ENCODE results near the gene CEP164. TPM values are rescaled to one million over a fixed set of nuclear protein-coding genes. Genes with fewer than 3 reads are reported as not detected.

Gene CEP164
- polyA plus RNA-seq, 3 donors = 4.3 to 32.1 (median 8.0) TPM

DNA sequence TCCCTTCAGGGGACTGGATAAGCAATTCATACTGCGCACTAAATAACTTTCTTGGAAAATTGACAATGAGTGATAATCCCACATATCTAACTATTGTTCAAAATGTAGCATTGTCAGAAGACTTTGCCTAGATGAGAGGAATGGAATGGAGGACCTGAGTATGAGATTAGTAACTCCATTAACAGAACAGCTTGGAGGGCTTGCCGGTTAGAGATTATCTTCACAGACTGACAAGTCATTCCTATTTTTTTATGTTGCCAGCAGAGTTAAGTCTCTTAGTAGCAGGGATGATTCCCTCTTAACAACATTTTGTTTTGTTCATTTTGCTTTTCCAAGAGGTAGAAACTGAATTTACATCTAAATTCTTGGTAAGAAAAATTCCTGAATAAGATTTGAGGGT lies 43.6 kb upstream of the CEP164 start:
- H3K79me2 ChIP-seq (ENCODE audit: insufficient read depth, low read length) = no peaks in the 10 kb centered on the region
- no peak overlapping the region for H3K4me2 ChIP-seq (replicated peaks; ENCODE audit: extremely low read depth, low read length, poor library complexity, severe bottlenecking)
- H3K9me3 ChIP-seq (replicated peaks in 1 of 2; ENCODE audit: control insufficient read depth in 1 of 2, insufficient read depth in 1 of 2, low read length in 2 of 2) = no peaks in the 10 kb centered on the region
- Mint-ChIP-seq H3K9me3 (no peaks in the 10 kb centered on the region), H3K36me3 (peaks cover 87 to 88% of the 10 kb centered on the region in 2 donors), H3K4me3 (no peak overlapping the region), H3K27ac (no peak overlapping the region), H3K27me3 (ENCODE audit: low read depth in 3 of 3) (peaks cover 0 to 2% (median 0%) of the 10 kb centered on the region in 3 donors), H3K4me1 (peaks cover 2% of the 10 kb centered on the region)
- WGBS (ENCODE audit: insufficient coverage) = no CpG with 5 or more reads among the region's 2 CpGs
- intact Hi-C loops (cut with micrococcal nuclease) = no loop called here
- H4K20me1 ChIP-seq (ENCODE audit: insufficient read depth, low read length) = no peaks in the 10 kb centered on the region
- H3K27me3 ChIP-seq (ENCODE audit: control insufficient read depth in 2 of 2, insufficient read depth in 2 of 2, low read length in 2 of 2) = no peaks in the 10 kb centered on the region
- peaks cover 50 to 93% of the 10 kb centered on the region in 2 donors for H3K36me3 ChIP-seq (replicated peaks in 1 of 2; ENCODE audit: control insufficient read depth in 1 of 2, insufficient read depth in 2 of 2, low read length in 2 of 2)
- no peak overlapping the region for H2AFZ ChIP-seq (ENCODE audit: insufficient read depth, low read depth, low read length, poor library complexity, severe bottlenecking)
- no peak for DNase-seq
- H3K4me1 ChIP-seq (ENCODE audit: control insufficient read depth in 1 of 2, insufficient read depth in 2 of 2, low read length in 2 of 2) = no peaks in the 10 kb centered on the region
- H3K27ac ChIP-seq (ENCODE audit: low read depth in 1 of 2, low read length in 2 of 2) = no peak overlapping the region
- TF ChIP-seq, protein P1, sequence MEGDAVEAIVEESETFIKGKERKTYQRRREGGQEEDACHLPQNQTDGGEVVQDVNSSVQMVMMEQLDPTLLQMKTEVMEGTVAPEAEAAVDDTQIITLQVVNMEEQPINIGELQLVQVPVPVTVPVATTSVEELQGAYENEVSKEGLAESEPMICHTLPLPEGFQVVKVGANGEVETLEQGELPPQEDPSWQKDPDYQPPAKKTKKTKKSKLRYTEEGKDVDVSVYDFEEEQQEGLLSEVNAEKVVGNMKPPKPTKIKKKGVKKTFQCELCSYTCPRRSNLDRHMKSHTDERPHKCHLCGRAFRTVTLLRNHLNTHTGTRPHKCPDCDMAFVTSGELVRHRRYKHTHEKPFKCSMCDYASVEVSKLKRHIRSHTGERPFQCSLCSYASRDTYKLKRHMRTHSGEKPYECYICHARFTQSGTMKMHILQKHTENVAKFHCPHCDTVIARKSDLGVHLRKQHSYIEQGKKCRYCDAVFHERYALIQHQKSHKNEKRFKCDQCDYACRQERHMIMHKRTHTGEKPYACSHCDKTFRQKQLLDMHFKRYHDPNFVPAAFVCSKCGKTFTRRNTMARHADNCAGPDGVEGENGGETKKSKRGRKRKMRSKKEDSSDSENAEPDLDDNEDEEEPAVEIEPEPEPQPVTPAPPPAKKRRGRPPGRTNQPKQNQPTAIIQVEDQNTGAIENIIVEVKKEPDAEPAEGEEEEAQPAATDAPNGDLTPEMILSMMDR (IDR thresholded peaks at IDR 0.05) = no peak
- H3K4me3 ChIP-seq (replicated peaks in 1 of 3; ENCODE audit: low read depth in 2 of 3, low read length in 3 of 3) = no peak overlapping the region
- H3K9ac ChIP-seq (ENCODE audit: insufficient read depth, low read length, poor library complexity, severe bottlenecking) = no peak overlapping the region

DNA sequence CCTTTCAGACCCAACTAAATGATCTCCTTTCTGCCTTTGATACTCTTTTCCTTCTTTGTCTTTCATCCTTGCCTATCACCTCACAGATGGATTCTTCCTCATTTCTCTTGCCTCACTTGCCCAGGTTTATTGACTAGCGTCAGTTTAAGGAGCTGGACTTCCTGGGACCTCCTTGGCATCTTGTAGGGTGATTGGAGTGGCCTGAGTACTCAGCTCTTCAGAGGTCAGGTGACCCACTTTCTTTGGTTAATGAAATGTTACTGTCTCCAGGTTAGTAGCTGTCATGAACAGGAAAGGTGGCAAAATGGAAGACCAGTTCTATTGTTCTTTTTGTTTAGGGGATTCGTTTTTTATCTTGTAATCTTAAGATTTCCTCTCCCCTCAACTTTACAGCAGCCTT lies 41.1 kb upstream of the CEP164 start:
- WGBS (ENCODE audit: insufficient coverage) = no CpG with 5 or more reads among the region's 2 CpGs
- intact Hi-C loops (cut with micrococcal nuclease) = no loop called here
- no peaks in the 10 kb centered on the region for H3K79me2 ChIP-seq (ENCODE audit: insufficient read depth, low read length)
- H3K9me3 ChIP-seq (replicated peaks in 1 of 2; ENCODE audit: control insufficient read depth in 1 of 2, insufficient read depth in 1 of 2, low read length in 2 of 2) = no peaks in the 10 kb centered on the region
- TF ChIP-seq, protein P1 (IDR thresholded peaks at IDR 0.05) = no peak
- Mint-ChIP-seq H3K36me3 (peaks cover 90 to 92% of the 10 kb centered on the region in 2 donors), H3K4me3 (no peak overlapping the region), H3K27me3 (ENCODE audit: low read depth in 3 of 3) (peaks cover 0 to 2% (median 0%) of the 10 kb centered on the region in 3 donors), H3K9me3 (no peaks in the 10 kb centered on the region), H3K4me1 (peaks cover 8% of the 10 kb centered on the region), H3K27ac (no peak overlapping the region)
- H3K36me3 ChIP-seq (replicated peaks in 1 of 2; ENCODE audit: control insufficient read depth in 1 of 2, insufficient read depth in 2 of 2, low read length in 2 of 2) = peaks cover 46 to 93% of the 10 kb centered on the region in 2 donors
- DNase-seq = no peak
- no peak overlapping the region for H3K4me2 ChIP-seq (replicated peaks; ENCODE audit: extremely low read depth, low read length, poor library complexity, severe bottlenecking)
- no peaks in the 10 kb centered on the region for H4K20me1 ChIP-seq (ENCODE audit: insufficient read depth, low read length)
- no peak overlapping the region for H2AFZ ChIP-seq (ENCODE audit: insufficient read depth, low read depth, low read length, poor library complexity, severe bottlenecking)
- no peak overlapping the region for H3K4me3 ChIP-seq (replicated peaks in 1 of 3; ENCODE audit: low read depth in 2 of 3, low read length in 3 of 3)
- H3K4me1 ChIP-seq (ENCODE audit: control insufficient read depth in 1 of 2, insufficient read depth in 2 of 2, low read length in 2 of 2) = no peaks in the 10 kb centered on the region
- no peak overlapping the region for H3K9ac ChIP-seq (ENCODE audit: insufficient read depth, low read length, poor library complexity, severe bottlenecking)
- no peaks in the 10 kb centered on the region for H3K27me3 ChIP-seq (ENCODE audit: control insufficient read depth in 2 of 2, insufficient read depth in 2 of 2, low read length in 2 of 2)
- H3K27ac ChIP-seq (ENCODE audit: low read depth in 1 of 2, low read length in 2 of 2) = no peak overlapping the region
